Prostate gland (tissue), 2 donors: ENCODE measurements around the gene PCDH7. TPM values are rescaled to one million over a fixed set of nuclear protein-coding genes. Genes with fewer than 3 reads are reported as not detected.
A peak's percentile ranks its signal among the peaks of the same experiment; 100 is the strongest.

ENCODE experiments used
- DNase-seq: peaks from one replicate; pipeline ENCODE4 v3.0.0-alpha.2; 2019; ENCODE audit warnings: low spot score
- H3K27ac ChIP-seq, 2 donors: fragments of 200-600 bp; sonication (generic); 2 replicates each; pipeline ENCODE4 v1.5.1; 2017 to 2019
- H3K27me3 ChIP-seq: fragments of 200-600 bp; sonication (generic); replicated peaks from 2 replicates; pipeline ENCODE4 v1.5.1; 2019; ENCODE audit not compliant: insufficient read depth
- H3K36me3 ChIP-seq, 2 donors: fragments of 200-600 bp; sonication (generic); 1 replicate in 1 of 2; 2 replicates in 1 of 2; pipeline versions ENCODE4 v1.5.1 to v1.8.1; 2017 to 2019
- H3K4me1 ChIP-seq: fragments of 200-600 bp; sonication (generic); replicated peaks from 2 replicates; pipeline ENCODE4 v1.5.1; 2019
- H3K4me3 ChIP-seq, 2 donors: fragments of 200-600 bp; sonication (generic); 2 replicates each; pipeline ENCODE4 v1.5.1; 2017 to 2019
- H3K9me3 ChIP-seq: fragments of 200-600 bp; sonication (generic); 2 replicates; pipeline ENCODE4 v1.5.1; 2017
- CTCF ChIP-seq, 4 experiments: fragments of 200-600 bp in 2 of 4; fragments of 450-650 bp in 2 of 4; sonication (generic) in 2 of 4; IDR thresholded peaks; 1 replicate in 3 of 4; 2 replicates in 1 of 4; pipeline ENCODE4 v1.5.1; 2016 to 2019; ENCODE audit warnings: antibody characterized with exemption in 4 of 4, mild to moderate bottlenecking in 2 of 4, moderate library complexity in 2 of 4
- POLR2A ChIP-seq: fragments of 450-650 bp; IDR thresholded peaks from one replicate; pipeline ENCODE4 v1.6.1; 2016; ENCODE audit warnings: antibody characterized with exemption, mild to moderate bottlenecking
- POLR2AphosphoS5 ChIP-seq: sonication (generic); formaldehyde crosslinking; IDR thresholded peaks from one replicate; pipeline ENCODE4 v1.6.1; 2017; ENCODE audit warnings: antibody characterized with exemption
- WGBS: methylation state at CpG from one replicate; pipeline ENCODE4 v1.1.5; 2018; 5-methylcytosine and 5-hydroxymethylcytosine counted together
- intact Hi-C: fragments of 100-400 bp; cut with DNase I; formaldehyde crosslinking; loops from one replicate; pipeline ENCODE4 v1.14.2; 2022
- total RNA-seq, 2 donors: library from RNA; depleted of rRNA; stranded (reverse); fragments of >200 nt; gene quantifications; one replicate each; pipeline ENCODE4 v1.1.0, GENCODE V29; 2016

Gene PCDH7
- total RNA-seq, 2 donors from 2014 or later, result 44.3 to 49.4 TPM

GRCh38 chr4:30719454-30720020 is 632 bp upstream of the PCDH7 start:
- H3K4me3 ChIP-seq, result peak overlapping the region; percentile 45 to 49
- no peaks in the 10 kb centered on the region for H3K36me3 ChIP-seq
- H3K27ac ChIP-seq, result peak overlapping the region; percentile 51 to 73
- TF ChIP-seq POLR2A (no peak), POLR2AphosphoS5 (peak; percentile 47)
- DNase-seq, result peak; percentile 69
- no peaks in the 10 kb centered on the region for H3K9me3 ChIP-seq
- no peaks in the 10 kb centered on the region for H3K4me1 ChIP-seq
- intact Hi-C loops, result loop anchor here (10.0 kb wide), 3 partner anchors 145 to 955 kb away; no protein-coding TSS in a partner anchor
- no peaks in the 10 kb centered on the region for H3K27me3 ChIP-seq
- 0% methylated on average over 27 of the region's 42 CpGs for WGBS

GRCh38 chr4:30720661-30721184 is 554 bp downstream of the PCDH7 start:
- H3K27ac ChIP-seq, result peak overlapping the region; percentile 51 to 73
- TF ChIP-seq POLR2A (no peak), CTCF (IDR thresholded peaks at IDR 0.05) (peak in 1 of 4 experiments; percentile 0)
- no peak for DNase-seq
- WGBS, result under 1% methylated on average over 41 of the region's 41 CpGs
- peak overlapping the region; percentile 45 to 49 for H3K4me3 ChIP-seq
- H3K27me3 ChIP-seq, result no peaks in the 10 kb centered on the region
- no peaks in the 10 kb centered on the region for H3K4me1 ChIP-seq
- intact Hi-C loops, result loop anchor here (10.0 kb wide), 1 partner anchor 144 kb away; no protein-coding TSS in a partner anchor
- H3K36me3 ChIP-seq, result no peaks in the 10 kb centered on the region
- no peaks in the 10 kb centered on the region for H3K9me3 ChIP-seq

- no peaks in the 10 kb centered on the region for H3K9me3 ChIP-seq
- intact Hi-C loops, result loop anchor here (10.0 kb wide), 1 partner anchor 143 kb away; no protein-coding TSS in a partner anchor
- under 1% methylated on average over 94 of the region's 95 CpGs for WGBS
- peak; percentile 19 for DNase-seq
- H3K27ac ChIP-seq, result peak overlapping the region; percentile 51 to 73
- H3K4me3 ChIP-seq, result peak overlapping the region; percentile 45 to 49
- H3K4me1 ChIP-seq, result no peaks in the 10 kb centered on the region
- TF ChIP-seq POLR2AphosphoS5 (no peak), POLR2A (no peak), CTCF (IDR thresholded peaks at IDR 0.05) (peak in 3 of 4 experiments; percentile 37 to 69 (median 42))
- no peaks in the 10 kb centered on the region for H3K36me3 ChIP-seq
- H3K27me3 ChIP-seq, result no peaks in the 10 kb centered on the region
Measured at GRCh38 chr4:30721185-30722091, 1.3 kb downstream of the PCDH7 start.

- DNase-seq, result no peak
- Histone ChIP-seq H3K36me3 (no peaks in the 10 kb centered on the region), H3K4me1 (no peaks in the 10 kb centered on the region), H3K27ac (peak overlapping the region in 1 of 2 donors; percentile 10), H3K27me3 (no peaks in the 10 kb centered on the region), H3K4me3 (peak overlapping the region; percentile 45 to 49), H3K9me3 (no peaks in the 10 kb centered on the region)
- intact Hi-C loops, result loop anchor here (10.0 kb wide), 1 partner anchor 143 kb away; no protein-coding TSS in a partner anchor
- WGBS, result no CpG with 5 or more reads among the region's 39 CpGs
- TF ChIP-seq POLR2A (no peak), CTCF (IDR thresholded peaks at IDR 0.05) (no peak), POLR2AphosphoS5 (no peak)
Measured at GRCh38 chr4:30722092-30722358, 1.9 kb downstream of the PCDH7 start.
